ENCODE data around the gene LRP4. TPM values are rescaled to one million over a fixed set of nuclear protein-coding genes. Genes with fewer than 3 reads are reported as not detected.
A peak's percentile ranks its signal among the peaks of the same experiment; 100 is the strongest.

Gene LRP4
- total RNA-seq, 1 donor from 2014 or later, result 49.3 TPM

DNA sequence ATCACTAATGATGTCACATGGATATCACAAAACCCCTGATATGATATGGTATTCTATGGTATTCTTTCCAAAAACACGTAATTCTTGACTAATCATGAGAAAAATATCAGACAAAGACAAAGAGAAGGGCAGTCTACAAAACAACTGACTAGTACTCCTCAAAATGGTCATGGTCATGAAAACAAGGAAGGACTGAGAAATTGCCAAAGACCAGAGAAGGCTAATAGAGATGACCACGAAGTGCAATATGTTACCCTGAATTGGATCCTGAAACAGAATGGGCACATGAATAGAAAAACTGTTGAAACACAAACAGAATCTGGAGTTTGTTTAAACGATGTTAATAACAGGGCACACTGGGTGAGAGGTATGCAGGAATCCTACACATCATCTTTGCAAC is 82.5 kb downstream of the LRP4 start:
- Mint-ChIP-seq H3K4me1 (ENCODE audit: unreplicated experiment) (peaks cover 11% of the 10 kb centered on the region), H3K27ac (ENCODE audit: unreplicated experiment) (no peak overlapping the region), H3K27me3 (ENCODE audit: unreplicated experiment) (no peaks in the 10 kb centered on the region), H3K36me3 (ENCODE audit: unreplicated experiment) (no peaks in the 10 kb centered on the region), H3K4me3 (ENCODE audit: unreplicated experiment) (no peak overlapping the region), H3K9me3 (ENCODE audit: unreplicated experiment) (no peaks in the 10 kb centered on the region)
- TF ChIP-seq, protein P1, sequence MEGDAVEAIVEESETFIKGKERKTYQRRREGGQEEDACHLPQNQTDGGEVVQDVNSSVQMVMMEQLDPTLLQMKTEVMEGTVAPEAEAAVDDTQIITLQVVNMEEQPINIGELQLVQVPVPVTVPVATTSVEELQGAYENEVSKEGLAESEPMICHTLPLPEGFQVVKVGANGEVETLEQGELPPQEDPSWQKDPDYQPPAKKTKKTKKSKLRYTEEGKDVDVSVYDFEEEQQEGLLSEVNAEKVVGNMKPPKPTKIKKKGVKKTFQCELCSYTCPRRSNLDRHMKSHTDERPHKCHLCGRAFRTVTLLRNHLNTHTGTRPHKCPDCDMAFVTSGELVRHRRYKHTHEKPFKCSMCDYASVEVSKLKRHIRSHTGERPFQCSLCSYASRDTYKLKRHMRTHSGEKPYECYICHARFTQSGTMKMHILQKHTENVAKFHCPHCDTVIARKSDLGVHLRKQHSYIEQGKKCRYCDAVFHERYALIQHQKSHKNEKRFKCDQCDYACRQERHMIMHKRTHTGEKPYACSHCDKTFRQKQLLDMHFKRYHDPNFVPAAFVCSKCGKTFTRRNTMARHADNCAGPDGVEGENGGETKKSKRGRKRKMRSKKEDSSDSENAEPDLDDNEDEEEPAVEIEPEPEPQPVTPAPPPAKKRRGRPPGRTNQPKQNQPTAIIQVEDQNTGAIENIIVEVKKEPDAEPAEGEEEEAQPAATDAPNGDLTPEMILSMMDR (IDR thresholded peaks at IDR 0.05), result no peak
- no peak for DNase-seq (ENCODE audit: extremely low spot score, unreplicated experiment)

DNA sequence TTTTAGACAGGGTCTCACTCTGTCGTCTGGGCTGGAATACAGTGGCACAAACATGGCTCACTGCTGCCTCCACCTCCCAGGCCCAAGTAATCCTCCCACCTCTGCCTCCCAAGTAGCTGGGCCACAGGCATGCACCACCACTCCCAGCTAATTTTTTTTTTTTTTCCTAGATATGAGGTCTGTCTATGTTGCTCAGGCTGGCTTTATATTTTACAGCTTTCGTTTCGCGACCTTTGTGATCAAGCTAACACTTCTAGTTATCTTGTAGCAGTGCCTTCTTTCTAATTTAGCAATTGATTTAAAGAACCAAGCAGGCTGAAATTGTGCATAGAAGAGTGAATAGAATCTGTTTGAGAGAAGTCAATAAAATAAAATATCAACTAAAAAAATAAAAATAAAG is 83.5 kb downstream of the LRP4 start:
- Mint-ChIP-seq H3K27me3 (ENCODE audit: unreplicated experiment) (no peaks in the 10 kb centered on the region), H3K9me3 (ENCODE audit: unreplicated experiment) (no peaks in the 10 kb centered on the region), H3K4me3 (ENCODE audit: unreplicated experiment) (no peak overlapping the region), H3K4me1 (ENCODE audit: unreplicated experiment) (peaks cover 11% of the 10 kb centered on the region), H3K36me3 (ENCODE audit: unreplicated experiment) (peaks cover 2% of the 10 kb centered on the region), H3K27ac (ENCODE audit: unreplicated experiment) (no peak overlapping the region)
- no peak for DNase-seq (ENCODE audit: extremely low spot score, unreplicated experiment)
- TF ChIP-seq, protein P1 (IDR thresholded peaks at IDR 0.05), result no peak

DNA sequence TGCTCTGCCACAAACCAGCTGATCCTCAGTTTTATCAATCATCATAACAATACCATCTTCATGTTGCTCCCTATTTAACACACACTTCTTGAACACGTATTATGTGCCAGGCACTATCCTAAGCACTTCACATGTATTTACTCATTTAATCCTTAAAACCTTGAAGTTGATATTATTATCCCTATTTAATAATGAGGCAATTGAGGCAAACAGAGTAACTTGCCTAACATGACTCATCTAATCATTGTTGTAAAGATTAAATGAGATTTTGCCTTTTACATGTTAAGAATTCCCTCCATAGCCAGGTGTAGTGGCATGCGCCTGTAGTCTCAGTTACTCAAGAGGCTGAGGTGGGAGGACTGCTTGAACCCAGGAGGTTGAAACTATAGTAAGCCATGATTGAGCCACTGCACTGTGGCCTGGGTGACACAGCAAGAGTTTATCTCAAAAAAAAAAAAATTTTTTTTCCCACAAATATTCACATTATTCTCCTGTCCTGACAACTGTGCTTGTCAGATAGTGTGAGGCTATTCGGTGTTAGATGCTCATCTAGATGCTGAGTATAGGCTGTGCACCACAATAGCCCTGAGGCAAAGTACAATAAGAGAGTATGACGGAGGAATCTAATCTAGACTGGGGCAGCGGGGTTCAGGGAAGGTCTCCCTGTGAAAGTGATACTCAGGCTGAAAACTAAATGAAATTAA is 85.7 kb downstream of the LRP4 start:
- Mint-ChIP-seq H3K27ac (ENCODE audit: unreplicated experiment) (peak overlapping the region; percentile 23), H3K4me1 (ENCODE audit: unreplicated experiment) (peaks cover 21% of the 10 kb centered on the region), H3K4me3 (ENCODE audit: unreplicated experiment) (no peak overlapping the region), H3K9me3 (ENCODE audit: unreplicated experiment) (no peaks in the 10 kb centered on the region), H3K36me3 (ENCODE audit: unreplicated experiment) (peaks cover 2% of the 10 kb centered on the region), H3K27me3 (ENCODE audit: unreplicated experiment) (no peaks in the 10 kb centered on the region)
- no peak for DNase-seq (ENCODE audit: extremely low spot score, unreplicated experiment)
- TF ChIP-seq, protein P1 (IDR thresholded peaks at IDR 0.05), result no peak

DNA sequence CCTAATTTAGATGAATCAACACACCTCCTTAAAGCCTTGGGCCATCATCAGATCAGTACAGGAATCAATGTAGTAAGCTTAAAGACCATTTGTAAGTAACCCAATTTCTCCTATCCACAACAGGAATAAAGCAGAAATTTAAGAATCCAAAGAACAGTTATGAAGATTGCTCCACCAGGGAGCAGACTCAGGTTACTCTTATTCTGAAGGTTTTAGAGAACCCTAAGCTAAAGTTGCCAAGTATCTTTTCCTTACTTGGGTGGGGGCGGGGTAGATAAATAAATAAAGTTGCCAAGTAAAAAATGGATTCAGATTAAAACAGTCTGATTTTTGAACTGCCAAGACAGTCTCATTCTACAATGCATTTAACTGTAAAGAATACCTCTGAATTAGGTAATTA is 90.4 kb downstream of the LRP4 start:
- Mint-ChIP-seq H3K27me3 (ENCODE audit: unreplicated experiment) (no peaks in the 10 kb centered on the region), H3K27ac (ENCODE audit: unreplicated experiment) (peak overlapping the region; percentile 78), H3K9me3 (ENCODE audit: unreplicated experiment) (no peaks in the 10 kb centered on the region), H3K4me1 (ENCODE audit: unreplicated experiment) (peaks cover 41% of the 10 kb centered on the region), H3K36me3 (ENCODE audit: unreplicated experiment) (peaks cover 2% of the 10 kb centered on the region), H3K4me3 (ENCODE audit: unreplicated experiment) (no peak overlapping the region)
- DNase-seq (ENCODE audit: extremely low spot score, unreplicated experiment), result no peak
- TF ChIP-seq, protein P1 (IDR thresholded peaks at IDR 0.05), result peak; percentile 13

DNA sequence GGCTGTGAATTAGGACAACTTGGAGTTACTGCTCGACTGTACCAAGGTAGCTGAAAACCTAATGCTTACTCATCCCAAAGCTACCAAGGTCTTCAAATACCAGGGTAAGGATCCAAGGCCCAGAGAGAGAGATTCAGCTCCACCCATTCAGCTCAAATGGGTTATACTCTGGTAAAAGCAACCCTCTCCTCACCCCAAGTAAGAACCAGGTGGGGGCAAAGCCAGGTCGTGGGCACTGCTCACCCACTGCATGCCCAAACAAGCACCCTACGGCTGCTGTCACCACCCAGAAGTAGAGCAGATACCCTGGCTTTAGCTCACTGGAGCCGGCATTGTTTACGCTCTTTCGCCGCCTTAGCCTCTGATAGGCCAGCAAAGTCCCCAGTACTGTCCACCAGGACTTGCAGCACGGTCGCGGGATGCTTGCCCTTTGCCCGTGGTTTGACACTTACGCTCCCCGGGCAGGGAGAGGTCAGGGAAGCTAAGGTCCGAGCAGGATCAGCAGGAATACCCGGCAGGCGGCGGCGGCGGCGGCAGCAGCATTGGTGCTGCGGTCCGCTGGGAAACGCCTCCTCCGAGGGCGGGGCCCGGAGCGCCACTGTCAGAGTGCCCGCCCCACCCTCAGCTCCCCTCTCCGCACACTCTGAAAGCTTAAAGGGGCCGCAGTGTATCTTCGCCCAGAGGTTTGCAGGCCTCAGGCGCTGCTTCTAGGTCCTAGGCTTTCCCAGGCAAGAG is 91.9 kb downstream of the LRP4 start:
- TF ChIP-seq, protein P1 (IDR thresholded peaks at IDR 0.05), result no peak
- H3K4me1 Mint-ChIP-seq (ENCODE audit: unreplicated experiment), result peaks cover 34% of the 10 kb centered on the region
- no peaks in the 10 kb centered on the region for H3K9me3 Mint-ChIP-seq (ENCODE audit: unreplicated experiment)
- H3K4me3 Mint-ChIP-seq (ENCODE audit: unreplicated experiment), result peak overlapping the region; percentile 85
- no peaks in the 10 kb centered on the region for H3K27me3 Mint-ChIP-seq (ENCODE audit: unreplicated experiment)
- peak; percentile 89 for DNase-seq (ENCODE audit: extremely low spot score, unreplicated experiment)
- H3K36me3 Mint-ChIP-seq (ENCODE audit: unreplicated experiment), result peaks cover 2% of the 10 kb centered on the region
- peak overlapping the region; percentile 78 for H3K27ac Mint-ChIP-seq (ENCODE audit: unreplicated experiment)

Data from osteocyte (in vitro differentiated cells).